Neural crest cell (in vitro differentiated cells): ENCODE results near the gene WWP2. TPM values are rescaled to one million over a fixed set of nuclear protein-coding genes. Genes with fewer than 3 reads are reported as not detected.
A peak's percentile ranks its signal among the peaks of the same experiment; 100 is the strongest.

Experiments used
- DNase-seq: peaks from one replicate; pipeline ENCODE4 v3.0.0; 2021; ENCODE audit warnings: low read depth, mixed read lengths, low spot score
- H3K27ac Mint-ChIP-seq: one replicate; pipeline ENCODE4 v1.8.0; 2021; ENCODE audit warnings: mild to moderate bottlenecking, mixed read lengths; ENCODE audit not compliant: unreplicated experiment
- H3K27me3 Mint-ChIP-seq: 2 replicates; pipeline ENCODE4 v1.8.0; 2021; ENCODE audit warnings: low read depth, mild to moderate bottlenecking, mixed read lengths
- H3K36me3 Mint-ChIP-seq: 2 replicates; pipeline ENCODE4 v1.8.0; 2021; ENCODE audit warnings: low read depth, mild to moderate bottlenecking, mixed read lengths
- H3K4me1 Mint-ChIP-seq: 2 replicates; pipeline ENCODE4 v1.8.0; 2021; ENCODE audit warnings: mixed read lengths
- H3K4me3 Mint-ChIP-seq: one replicate; pipeline ENCODE4 v1.8.0; 2021; ENCODE audit warnings: mild to moderate bottlenecking, mixed read lengths
- H3K9me3 Mint-ChIP-seq: 2 replicates; pipeline ENCODE4 v1.8.0; 2021; ENCODE audit warnings: mixed read lengths
- CTCF ChIP-seq: fragments of 200-600 bp; sonication (generic); conservative IDR thresholded peaks from 2 replicates; pipeline ENCODE4 v1.5.0; 2021; ENCODE audit warnings: antibody characterized with exemption, mild to moderate bottlenecking
- long read RNA-seq: library from polyadenylated mRNA; unstranded; transcript quantifications from one replicate; pipeline ENCODE4 v2.0.0, GENCODE V29; 2020
- total RNA-seq: library from RNA; stranded (reverse); gene quantifications from 2 replicates; pipeline ENCODE4 v1.2.1, GENCODE V29; 2021

The WWP2 gene
- total RNA-seq, result 48.7 and 55.1 TPM in 2 replicates
- long read RNA-seq, partial matches to known transcripts, result 5 of 8 reads
- long read RNA-seq, other reads (novel, unspliced or antisense), result 3 of 8 reads

GRCh38 chr16:69761983-69762813 lies at the start of gene WWP2:
Gene WWP2 (plus strand): TSS chr16:69762332. CDS start chr16:69787011, 24,679 bp downstream.
- TF ChIP-seq CTCF, result no peak
- H3K9me3 Mint-ChIP-seq, result no peaks in the 10 kb centered on the region
- H3K27me3 Mint-ChIP-seq, result peaks cover 20% of the 10 kb centered on the region
- peak; percentile 56 for DNase-seq
- H3K27ac Mint-ChIP-seq, result peak within 1 kb of the TSS; percentile 89
- H3K4me1 Mint-ChIP-seq, result peaks cover 22% of the 10 kb centered on the region
- peak within 1 kb of the TSS; percentile 93 for H3K4me3 Mint-ChIP-seq
- peaks cover 6% of the 10 kb centered on the region for H3K36me3 Mint-ChIP-seq

- no peak for DNase-seq
- no peak overlapping the region for H3K4me3 Mint-ChIP-seq
- H3K27ac Mint-ChIP-seq, result peak overlapping the region; percentile 6
- TF ChIP-seq CTCF, result peak; percentile 15
- no peaks in the 10 kb centered on the region for H3K27me3 Mint-ChIP-seq
- H3K36me3 Mint-ChIP-seq, result peaks cover 6% of the 10 kb centered on the region
- H3K9me3 Mint-ChIP-seq, result no peaks in the 10 kb centered on the region
- H3K4me1 Mint-ChIP-seq, result peaks cover 8% of the 10 kb centered on the region
These were observed 49.1 kb upstream of the WWP2 start for GRCh38 chr16:69712914-69713581.

- Mint-ChIP-seq H3K4me1 (peaks cover 8% of the 10 kb centered on the region), H3K9me3 (no peaks in the 10 kb centered on the region), H3K27me3 (no peaks in the 10 kb centered on the region), H3K27ac (peak overlapping the region; percentile 92), H3K4me3 (peak overlapping the region; percentile 25), H3K36me3 (peaks cover 6% of the 10 kb centered on the region)
- DNase-seq, result no peak
- TF ChIP-seq CTCF, result no peak
These were observed 45.1 kb upstream of the WWP2 start for GRCh38 chr16:69717066-69717465.

- peaks cover 16% of the 10 kb centered on the region for H3K4me1 Mint-ChIP-seq
- DNase-seq, result no peak
- peak overlapping the region; percentile 13 for H3K4me3 Mint-ChIP-seq
- peaks cover 4% of the 10 kb centered on the region for H3K36me3 Mint-ChIP-seq
- no peak for TF ChIP-seq CTCF
- no peaks in the 10 kb centered on the region for H3K27me3 Mint-ChIP-seq
- H3K27ac Mint-ChIP-seq, result peak overlapping the region; percentile 5
- H3K9me3 Mint-ChIP-seq, result no peaks in the 10 kb centered on the region
These were observed 43.9 kb upstream of the WWP2 start for GRCh38 chr16:69718111-69718764.

- no peak overlapping the region for H3K27ac Mint-ChIP-seq
- DNase-seq, result no peak
- no peak for TF ChIP-seq CTCF
- H3K36me3 Mint-ChIP-seq, result peaks cover 2% of the 10 kb centered on the region
- no peaks in the 10 kb centered on the region for H3K9me3 Mint-ChIP-seq
- no peak overlapping the region for H3K4me3 Mint-ChIP-seq
- H3K4me1 Mint-ChIP-seq, result peaks cover 38% of the 10 kb centered on the region
- no peaks in the 10 kb centered on the region for H3K27me3 Mint-ChIP-seq
These were observed 41.2 kb upstream of the WWP2 start for GRCh38 chr16:69720822-69721430.
